Epithelial cell of proximal tubule (primary cell): Measurements from ENCODE around the gene AR. TPM values are rescaled to one million over a fixed set of nuclear protein-coding genes. Genes with fewer than 3 reads are reported as not detected.

ENCODE experiments used
- DNase-seq: peaks from one replicate; pipeline ENCODE4 v3.0.0-alpha.2; 2011; ENCODE audit warnings: low read depth
- H3K4me3 ChIP-seq: 2 replicates; pipeline ENCODE4 v1.5.1; 2011; ENCODE audit warnings: low read depth, mild to moderate bottlenecking, low read length
- total RNA-seq: library from RNA; depleted of rRNA; stranded (reverse); fragments of >200 nt; gene quantifications from 2 replicates; pipeline ENCODE4 v1.2.3, GENCODE V29; 2015
- TF ChIP-seq, protein P1 (sequence below): conservative IDR thresholded peaks from 2 replicates; pipeline ENCODE4 v1.5.1; 2012; ENCODE audit warnings: low read depth, mild to moderate bottlenecking, low read length

The AR gene
- total RNA-seq, 1 donor from 2014 or later = 0.40 TPM

- no peak overlapping the region for H3K4me3 ChIP-seq
- TF ChIP-seq, protein P1, sequence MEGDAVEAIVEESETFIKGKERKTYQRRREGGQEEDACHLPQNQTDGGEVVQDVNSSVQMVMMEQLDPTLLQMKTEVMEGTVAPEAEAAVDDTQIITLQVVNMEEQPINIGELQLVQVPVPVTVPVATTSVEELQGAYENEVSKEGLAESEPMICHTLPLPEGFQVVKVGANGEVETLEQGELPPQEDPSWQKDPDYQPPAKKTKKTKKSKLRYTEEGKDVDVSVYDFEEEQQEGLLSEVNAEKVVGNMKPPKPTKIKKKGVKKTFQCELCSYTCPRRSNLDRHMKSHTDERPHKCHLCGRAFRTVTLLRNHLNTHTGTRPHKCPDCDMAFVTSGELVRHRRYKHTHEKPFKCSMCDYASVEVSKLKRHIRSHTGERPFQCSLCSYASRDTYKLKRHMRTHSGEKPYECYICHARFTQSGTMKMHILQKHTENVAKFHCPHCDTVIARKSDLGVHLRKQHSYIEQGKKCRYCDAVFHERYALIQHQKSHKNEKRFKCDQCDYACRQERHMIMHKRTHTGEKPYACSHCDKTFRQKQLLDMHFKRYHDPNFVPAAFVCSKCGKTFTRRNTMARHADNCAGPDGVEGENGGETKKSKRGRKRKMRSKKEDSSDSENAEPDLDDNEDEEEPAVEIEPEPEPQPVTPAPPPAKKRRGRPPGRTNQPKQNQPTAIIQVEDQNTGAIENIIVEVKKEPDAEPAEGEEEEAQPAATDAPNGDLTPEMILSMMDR = no peak
- no peak for DNase-seq
These were observed 182.2 kb downstream of the AR start for GRCh38 chrX:67726018-67726417.

- TF ChIP-seq, protein P1 = no peak
- DNase-seq = no peak
These were observed 183.8 kb downstream of the AR start for GRCh38 chrX:67727576-67727975.

GRCh38 chrX:67730296-67730695 is 186.5 kb downstream of the AR start:
- DNase-seq = no peak
- TF ChIP-seq, protein P1 = no peak
- H3K4me3 ChIP-seq = no peak overlapping the region

More at GRCh38 chrX:67727576-67727975, 183.8 kb downstream of the AR start:
- no peak overlapping the region for H3K4me3 ChIP-seq

DNA sequence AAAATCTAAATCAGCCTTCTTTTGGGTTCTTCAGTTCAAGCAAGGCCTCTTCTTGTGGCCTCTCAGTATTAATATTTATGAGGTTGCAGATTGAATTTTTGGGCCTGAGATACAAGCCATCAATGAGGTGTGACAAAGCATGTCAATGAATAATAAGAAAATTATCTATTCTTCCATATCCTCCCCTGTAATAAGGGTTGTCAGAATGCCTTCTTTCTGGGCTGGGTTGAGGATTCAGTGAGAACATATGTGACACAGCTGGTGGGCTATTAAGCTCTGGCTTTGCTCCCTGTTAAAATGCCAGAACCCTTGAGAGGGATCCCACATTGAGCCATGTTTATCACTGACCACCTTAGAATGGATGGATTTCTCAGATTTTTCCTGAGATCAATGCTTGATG is 187.2 kb downstream of the AR start:
- DNase-seq = no peak
- TF ChIP-seq, protein P1 = no peak
- H3K4me3 ChIP-seq = no peak overlapping the region

GRCh38 chrX:67732864-67733263 is 189.0 kb downstream of the AR start:
- no peak overlapping the region for H3K4me3 ChIP-seq
- TF ChIP-seq, protein P1 = no peak
- DNase-seq = no peak

DNA sequence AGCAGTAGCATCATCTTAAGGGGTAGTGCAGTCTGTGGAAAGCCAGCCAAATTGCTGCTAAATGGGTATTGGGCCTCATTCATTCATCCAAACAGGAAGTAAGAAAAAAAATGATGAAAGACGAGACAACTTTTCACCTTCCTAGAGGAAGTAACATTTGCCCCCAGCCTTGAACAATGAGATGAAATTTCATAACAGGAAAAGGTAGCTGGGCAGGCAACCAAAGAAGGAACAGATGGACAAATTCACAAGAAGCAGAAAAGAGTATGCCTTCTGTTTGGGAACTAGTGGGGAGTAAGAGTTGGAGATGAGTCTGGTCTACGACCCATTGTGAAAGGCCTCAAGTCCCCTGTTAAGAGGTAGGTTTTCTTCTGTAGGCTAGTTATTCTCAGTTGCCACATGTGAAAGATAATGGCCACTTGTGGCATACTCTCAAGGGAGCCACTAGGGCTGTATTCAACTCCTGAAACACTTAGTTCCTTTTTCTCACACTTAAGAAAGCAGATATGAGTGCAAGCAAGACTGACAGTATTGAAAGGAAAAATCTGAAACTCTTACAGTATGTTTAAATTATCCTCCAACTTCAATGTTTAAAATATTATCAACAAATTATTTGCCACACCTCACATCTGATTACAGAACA is 190.4 kb downstream of the AR start:
- DNase-seq = no peak
- TF ChIP-seq, protein P1 = no peak
- H3K4me3 ChIP-seq = no peak overlapping the region

- no peak for DNase-seq
- no peak overlapping the region for H3K4me3 ChIP-seq
- TF ChIP-seq, protein P1 = no peak
These were observed 205.7 kb downstream of the AR start for GRCh38 chrX:67749536-67749935.
